HG03139 (cell line): ENCODE measurements around the gene CC2D2B.
"Not testable (repeated sequence)": the region's sequence is repeated elsewhere in the genome, so short reads cannot be mapped to it uniquely, and the experiment has no call there.

Experiments used
- ATAC-seq: cut with Tn5 transposase; IDR thresholded peaks from one replicate; pipeline ENCODE4 v1.9.1; 2021; ENCODE audit not compliant: unreplicated experiment

CC2D2B gene

GRCh38 chr10:96014473-96015102, 106.8 kb downstream of the CC2D2B start:
- no peak for ATAC-seq

GRCh38 chr10:96017191-96017687, 109.5 kb downstream of the CC2D2B start:
- ATAC-seq: peak; percentile 70

DNA sequence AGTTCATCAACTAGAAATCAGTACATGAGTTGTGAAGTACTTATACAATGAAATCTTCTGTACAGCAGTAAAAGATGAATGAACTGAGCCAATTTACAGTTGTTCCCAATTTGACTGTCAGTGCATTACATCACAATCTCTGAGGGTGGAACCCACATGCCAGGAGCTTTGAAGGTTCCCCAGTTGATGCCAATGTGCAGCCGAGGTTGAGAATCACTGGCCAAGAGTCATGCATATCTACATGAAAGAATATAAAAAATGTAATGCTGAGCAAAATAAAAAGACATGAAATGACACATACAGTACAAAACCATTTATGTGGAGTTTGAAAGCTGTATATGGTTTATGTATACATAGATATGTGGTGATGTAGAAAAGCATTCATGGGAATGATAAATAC, 113.6 kb downstream of the CC2D2B start:
- no peak for ATAC-seq

- no peak for ATAC-seq
Observed at GRCh38 chr10:96022739-96023138, 115.0 kb downstream of the CC2D2B start.

DNA sequence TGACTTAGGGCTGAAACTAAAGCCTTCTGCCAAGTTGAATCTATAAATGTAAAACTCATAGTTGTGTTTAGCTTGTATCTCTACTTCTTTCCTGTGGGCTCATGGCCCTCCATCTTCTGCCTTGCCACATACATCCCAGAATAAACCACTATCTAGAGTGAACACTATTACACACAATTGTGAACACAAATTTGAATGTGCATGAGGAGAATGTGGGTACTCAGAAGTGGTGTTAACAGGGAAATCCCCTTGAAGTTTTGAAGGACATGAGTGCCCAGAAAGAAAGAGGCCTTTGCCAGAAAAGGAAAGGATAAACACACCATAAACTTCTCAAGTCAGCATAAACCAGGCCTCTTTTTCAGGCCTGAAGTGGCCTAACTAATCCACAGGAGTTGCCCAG, 115.4 kb downstream of the CC2D2B start:
- no peak for ATAC-seq

GRCh38 chr10:96025566-96025965, 117.8 kb downstream of the CC2D2B start:
- peak; percentile 47 for ATAC-seq

DNA sequence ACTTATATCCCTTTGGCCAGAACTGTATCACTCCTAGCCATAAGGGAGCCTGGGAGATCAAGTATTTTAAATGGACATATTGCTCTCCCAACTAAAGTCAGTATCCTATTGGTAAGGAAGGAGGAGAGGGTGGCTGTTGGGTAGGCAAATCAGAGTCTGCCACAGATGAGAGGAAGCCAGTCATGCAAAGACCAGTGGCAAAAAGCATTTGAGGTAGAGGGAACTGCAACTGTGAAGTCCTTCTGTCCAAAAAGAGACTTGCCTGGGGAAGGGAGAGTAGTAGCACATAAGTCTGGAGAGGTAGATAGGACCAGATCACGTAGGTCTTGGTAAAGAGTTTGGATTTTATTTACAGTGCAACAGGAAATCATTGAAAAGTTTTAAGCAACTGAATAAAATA, 126.8 kb downstream of the CC2D2B start:
- no peak for ATAC-seq

- ATAC-seq: no peak
Observed at GRCh38 chr10:96038476-96039387, 131.0 kb downstream of the CC2D2B start.

DNA sequence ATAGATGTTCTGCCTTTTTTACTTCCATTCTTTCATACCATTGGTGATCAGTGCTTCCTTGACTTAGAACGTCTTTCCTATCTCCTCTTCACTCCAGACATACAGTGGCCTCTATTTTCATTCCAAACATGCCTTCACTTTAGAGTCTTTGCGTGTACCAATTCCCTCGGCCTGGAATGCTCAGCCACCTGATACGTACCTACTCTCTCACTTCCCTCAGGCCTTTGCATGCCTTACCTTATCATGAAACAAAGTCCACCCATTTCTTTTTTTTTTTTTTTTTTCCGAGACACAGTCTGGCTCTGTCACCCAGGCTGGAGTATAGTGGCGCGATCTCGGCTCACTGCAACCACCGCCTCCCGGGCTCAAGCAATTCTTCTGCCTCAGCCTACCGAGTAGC, 133.4 kb downstream of the CC2D2B start:
- no peak for ATAC-seq

- peak; percentile 90 for ATAC-seq
Observed at GRCh38 chr10:96043033-96043892, 135.5 kb downstream of the CC2D2B start, which contains the start of gene CCNJ. Gene CCNJ, plus strand, starts transcription at chr10:96043583. Its CDS starts 811 bp downstream, at chr10:96044394.

DNA sequence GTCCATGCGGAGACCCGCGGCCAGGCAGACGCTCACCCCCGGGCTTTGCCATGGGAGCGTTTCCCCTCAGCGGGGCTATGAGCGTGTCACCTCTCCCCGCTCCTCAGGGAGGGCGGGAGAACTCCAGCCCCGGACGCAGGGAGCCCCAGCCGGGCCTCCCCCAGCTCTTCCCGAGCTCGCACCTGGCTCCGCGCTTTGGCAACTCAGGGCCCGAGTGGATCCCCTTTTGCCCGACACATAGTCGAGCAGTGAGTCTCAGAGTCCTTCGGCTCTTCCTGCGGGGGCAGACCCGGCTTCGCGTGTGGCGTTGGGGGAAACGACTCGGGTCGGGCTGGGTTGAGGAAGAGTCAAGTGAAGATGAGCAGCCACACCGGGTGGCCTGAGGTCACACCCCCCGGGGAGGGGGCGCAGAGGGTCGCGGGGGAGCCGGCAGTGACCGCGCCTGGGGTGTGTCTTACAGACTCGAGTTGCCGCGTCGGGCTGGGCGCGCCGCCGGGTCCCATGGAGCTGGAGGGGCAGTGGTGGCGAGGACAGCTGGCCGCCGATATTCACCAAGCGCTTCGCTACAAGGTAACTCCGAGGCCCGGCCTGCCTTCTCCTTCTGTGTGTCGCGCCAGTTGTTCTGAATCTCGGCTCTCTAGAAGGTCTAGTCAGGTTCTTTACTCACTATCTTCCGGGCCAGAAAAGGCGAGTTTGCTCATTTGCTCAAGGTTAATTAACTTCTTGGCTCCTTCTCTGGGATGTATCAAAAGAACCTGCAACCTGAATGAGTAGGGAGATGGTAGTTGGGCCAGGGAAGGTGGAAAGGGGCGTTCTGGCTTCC, 136.3 kb downstream of the CC2D2B start:
- ATAC-seq: peak; percentile 28

GRCh38 chr10:96044736-96045135, 137.0 kb downstream of the CC2D2B start:
- ATAC-seq: no peak

- no peak for ATAC-seq
Observed at GRCh38 chr10:96046546-96046945, 138.8 kb downstream of the CC2D2B start.

GRCh38 chr10:96047004-96047649, 139.4 kb downstream of the CC2D2B start:
- ATAC-seq: no peak

DNA sequence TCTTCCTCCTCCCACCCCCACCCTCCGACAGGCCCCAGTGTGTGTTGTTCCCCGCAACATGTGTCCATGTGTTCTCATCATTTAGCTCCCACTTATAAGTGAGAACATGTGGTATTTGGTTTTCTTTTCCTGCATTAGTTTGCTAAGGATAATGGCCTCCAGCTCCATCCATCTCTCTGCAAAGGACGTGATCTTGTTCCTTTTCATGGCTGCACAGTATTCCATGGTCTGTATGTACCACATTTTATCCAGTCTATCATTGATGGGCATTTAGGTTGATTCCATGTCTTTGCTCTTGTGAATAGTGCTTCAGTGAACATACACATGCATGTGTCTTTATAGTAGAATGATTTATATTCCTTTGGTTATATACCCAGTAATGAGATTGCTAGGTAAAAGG, 140.2 kb downstream of the CC2D2B start:
- ATAC-seq: not testable (repeated sequence)

DNA sequence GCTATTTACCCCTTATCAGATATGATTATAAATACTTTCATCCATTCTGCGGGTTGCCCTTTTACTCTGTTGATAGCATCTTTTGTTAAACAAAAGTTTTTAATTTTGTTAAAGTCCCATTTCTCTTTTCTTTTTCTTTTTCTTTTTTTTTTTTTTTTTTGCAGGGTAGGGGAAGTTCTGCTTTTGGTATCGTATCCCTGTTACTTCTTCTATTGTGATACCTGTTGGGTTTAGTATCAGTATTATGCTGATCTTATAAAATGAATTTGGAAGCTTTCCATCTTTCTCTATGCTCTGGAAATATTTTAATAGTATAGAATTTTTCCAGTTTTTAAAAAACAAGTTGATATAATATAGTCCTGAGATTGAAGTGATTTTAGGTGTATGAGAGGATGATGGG, 141.6 kb downstream of the CC2D2B start:
- no peak for ATAC-seq

DNA sequence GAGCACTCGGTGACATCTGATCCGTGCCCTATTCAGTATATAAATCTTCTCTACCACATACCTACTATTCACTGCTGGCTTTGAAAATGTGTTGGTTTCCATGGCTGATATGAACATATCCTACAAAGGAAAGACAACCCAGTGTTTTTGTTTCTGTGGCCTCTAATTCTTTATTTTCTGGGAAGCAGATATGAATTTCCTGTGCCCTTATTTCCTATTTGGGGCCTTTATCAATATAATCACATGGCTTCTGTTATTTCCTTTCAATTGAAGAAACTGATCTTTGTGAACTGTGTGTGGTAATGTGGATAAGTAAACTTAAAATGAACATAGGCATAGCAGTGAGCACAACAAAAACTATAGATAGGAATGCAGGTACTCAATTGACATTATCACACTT, 146.2 kb downstream of the CC2D2B start:
- no peak for ATAC-seq

DNA sequence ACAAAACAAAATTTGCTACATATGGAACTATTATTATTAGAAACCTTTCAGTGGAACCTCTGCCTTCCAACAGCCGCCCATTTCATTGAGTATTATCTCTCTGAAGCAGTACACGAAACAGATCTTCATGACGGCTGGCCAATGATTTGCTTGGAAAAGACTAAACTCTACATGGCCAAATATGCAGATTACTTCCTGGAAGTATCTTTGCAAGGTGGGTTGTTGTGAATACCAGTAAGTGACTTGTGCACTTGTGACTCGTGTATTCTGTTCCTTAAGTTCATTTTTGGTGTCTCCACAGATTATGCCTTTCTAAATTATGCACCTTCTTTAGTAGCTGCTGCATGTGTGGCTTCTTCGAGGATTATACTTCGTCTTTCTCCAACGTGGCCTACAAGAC, 149.0 kb downstream of the CC2D2B start:
- ATAC-seq: no peak

DNA sequence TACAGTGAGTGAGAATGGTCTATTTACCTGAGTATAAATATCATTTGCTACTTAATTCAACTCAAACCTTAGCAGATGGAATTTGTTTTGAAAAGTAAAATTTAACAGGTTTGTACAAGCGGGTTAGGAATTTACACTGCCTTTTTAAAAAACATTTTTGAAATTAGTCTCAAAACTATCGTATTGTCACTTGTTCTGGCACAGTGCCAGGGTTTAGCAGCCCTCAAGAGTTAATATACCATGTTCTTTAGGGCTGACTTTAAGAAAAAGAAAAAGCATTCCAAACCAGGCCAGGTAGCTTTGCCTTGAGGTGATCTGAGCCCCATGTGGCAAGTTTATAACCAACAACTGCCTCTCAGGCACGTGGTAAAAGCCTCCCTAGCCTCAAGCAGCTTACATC, 153.5 kb downstream of the CC2D2B start:
- ATAC-seq: no peak

DNA sequence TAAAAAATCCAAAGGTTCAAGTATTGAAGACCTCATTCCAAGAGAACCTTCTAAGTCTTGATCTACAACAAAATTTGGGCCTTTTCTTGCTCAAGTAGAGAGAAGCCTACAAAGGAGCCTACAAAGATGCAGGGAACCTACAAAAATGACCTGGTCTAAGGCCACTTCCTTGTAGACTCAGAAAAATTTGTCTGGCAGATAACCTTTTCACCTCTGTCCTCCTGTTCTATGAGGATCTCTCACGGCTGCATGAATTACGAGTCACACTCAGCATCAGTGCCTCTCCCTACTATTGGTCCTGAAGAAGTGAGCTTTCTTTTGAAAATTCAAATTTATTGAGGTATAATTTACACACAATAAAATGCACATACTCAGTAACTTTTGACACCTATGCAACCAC, 164.9 kb downstream of the CC2D2B start:
- no peak for ATAC-seq
